GM21528 (cell line): ENCODE data around the gene SPEM1.

ENCODE experiments used
- ATAC-seq: cut with Tn5 transposase; IDR thresholded peaks from one replicate; pipeline ENCODE4 v1.9.1; 2021; ENCODE audit warnings: mild to moderate bottlenecking, moderate library complexity; ENCODE audit not compliant: unreplicated experiment, low FRiP score

Gene SPEM1

GRCh38 chr17:7439462-7440112 lies 19.5 kb downstream of the SPEM1 start, which contains the start of gene FGF11:
Gene FGF11, plus strand, starts transcription at chr17:7439512. Its CDS starts 109 bp downstream, at chr17:7439621.
- ATAC-seq: no peak

DNA sequence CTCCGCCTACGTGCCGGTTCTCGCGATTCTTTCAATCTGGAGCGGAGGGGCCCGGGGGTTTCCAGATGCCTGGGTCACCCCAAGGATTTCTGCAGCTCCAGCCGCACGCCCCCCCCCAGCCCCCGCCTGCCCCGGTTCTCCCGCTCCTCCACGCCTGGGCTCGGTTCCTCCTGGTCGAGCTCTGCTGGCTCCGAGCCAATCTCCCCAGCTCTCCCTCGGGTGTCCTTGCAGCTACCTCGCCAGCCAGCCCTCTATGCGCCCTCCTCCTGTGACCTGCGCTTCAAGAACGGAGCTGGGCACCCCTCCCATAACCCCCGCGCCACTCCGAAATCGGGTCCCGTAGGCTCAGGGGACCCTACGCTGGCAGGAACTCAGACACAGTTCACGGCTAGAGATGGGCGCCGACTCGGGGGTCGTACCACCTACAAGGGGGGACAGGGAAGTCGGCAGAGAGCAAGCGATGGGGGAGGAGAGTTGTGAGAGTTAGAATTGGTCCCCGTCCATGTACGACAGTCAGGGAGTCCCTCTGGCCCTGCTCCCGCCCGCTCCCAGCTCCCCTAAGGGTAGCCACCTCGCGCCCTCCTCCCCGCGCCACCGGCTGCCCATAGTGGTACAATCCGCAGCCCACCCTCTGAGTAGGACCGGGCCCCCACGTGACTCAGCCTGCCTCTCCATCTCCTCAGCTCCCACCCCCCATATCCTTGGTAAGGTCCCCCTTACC lies 20.1 kb downstream of the SPEM1 start:
- no peak for ATAC-seq

DNA sequence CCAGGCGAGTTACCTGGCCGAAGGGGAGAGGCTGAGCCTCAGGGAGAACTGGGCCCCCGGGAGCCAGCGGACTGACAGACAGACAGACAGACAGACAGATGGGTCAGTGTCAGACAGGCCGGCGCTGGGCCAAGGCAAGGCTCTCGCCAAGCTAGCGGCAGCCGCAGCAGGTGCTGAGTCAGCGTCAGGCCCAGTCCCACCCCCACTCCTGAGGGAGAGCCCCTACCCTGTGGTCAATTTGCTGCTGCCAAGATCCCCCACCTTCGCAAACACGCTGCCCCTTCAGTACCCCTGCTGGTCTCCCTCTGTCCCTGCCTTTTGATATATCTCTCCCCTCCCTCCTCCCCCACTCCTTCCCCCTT lies 20.7 kb downstream of the SPEM1 start:
- ATAC-seq: no peak

GRCh38 chr17:7441266-7441665 lies 21.1 kb downstream of the SPEM1 start:
- ATAC-seq: no peak

GRCh38 chr17:7442142-7442541 lies 22.0 kb downstream of the SPEM1 start:
- ATAC-seq: no peak

DNA sequence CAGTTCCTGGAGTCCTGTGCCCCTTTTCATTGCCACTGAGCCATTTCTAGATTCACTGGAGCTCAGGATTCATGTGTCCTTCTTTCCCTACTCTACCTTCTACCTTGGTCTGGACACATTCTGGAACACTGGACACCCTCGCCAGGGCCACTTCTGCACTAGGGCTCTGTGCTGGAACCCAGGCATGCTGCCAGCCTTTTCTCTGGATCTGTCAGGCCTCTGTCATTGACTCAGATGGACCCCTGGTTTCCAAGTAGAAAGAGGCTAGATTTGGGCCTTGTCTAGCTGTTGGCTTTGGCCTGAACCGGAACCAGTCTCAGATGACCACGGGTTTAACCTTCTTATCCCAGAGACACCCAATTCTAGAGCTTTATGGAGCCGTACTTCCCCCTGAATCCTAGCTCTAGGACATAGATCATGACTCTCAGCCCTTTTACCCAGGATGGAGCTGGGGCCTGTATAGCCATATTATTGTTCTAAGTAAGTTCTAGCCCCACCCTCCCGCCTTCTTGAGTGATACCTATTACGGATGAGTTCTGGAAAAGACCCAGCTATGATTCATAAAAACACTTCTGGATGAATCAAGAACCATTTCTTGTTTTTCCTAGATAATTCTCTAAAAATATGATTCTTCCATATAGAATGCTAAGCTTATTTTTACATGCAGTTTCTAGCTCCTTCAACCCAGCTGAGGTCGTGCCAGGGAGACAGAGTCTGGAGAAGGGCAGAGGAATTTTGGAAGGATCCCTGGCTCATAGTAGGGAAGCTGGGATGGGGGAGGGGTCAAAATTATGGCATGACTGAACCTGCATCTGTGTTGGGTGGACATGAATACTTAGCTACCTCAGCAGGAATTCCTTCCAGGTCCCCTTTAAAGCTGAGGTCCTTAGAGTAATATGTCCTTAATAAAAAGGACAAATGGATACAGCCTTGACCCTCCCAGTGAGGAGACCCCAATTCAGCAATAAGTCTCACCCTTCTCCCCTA lies 23.7 kb downstream of the SPEM1 start:
- ATAC-seq: no peak

DNA sequence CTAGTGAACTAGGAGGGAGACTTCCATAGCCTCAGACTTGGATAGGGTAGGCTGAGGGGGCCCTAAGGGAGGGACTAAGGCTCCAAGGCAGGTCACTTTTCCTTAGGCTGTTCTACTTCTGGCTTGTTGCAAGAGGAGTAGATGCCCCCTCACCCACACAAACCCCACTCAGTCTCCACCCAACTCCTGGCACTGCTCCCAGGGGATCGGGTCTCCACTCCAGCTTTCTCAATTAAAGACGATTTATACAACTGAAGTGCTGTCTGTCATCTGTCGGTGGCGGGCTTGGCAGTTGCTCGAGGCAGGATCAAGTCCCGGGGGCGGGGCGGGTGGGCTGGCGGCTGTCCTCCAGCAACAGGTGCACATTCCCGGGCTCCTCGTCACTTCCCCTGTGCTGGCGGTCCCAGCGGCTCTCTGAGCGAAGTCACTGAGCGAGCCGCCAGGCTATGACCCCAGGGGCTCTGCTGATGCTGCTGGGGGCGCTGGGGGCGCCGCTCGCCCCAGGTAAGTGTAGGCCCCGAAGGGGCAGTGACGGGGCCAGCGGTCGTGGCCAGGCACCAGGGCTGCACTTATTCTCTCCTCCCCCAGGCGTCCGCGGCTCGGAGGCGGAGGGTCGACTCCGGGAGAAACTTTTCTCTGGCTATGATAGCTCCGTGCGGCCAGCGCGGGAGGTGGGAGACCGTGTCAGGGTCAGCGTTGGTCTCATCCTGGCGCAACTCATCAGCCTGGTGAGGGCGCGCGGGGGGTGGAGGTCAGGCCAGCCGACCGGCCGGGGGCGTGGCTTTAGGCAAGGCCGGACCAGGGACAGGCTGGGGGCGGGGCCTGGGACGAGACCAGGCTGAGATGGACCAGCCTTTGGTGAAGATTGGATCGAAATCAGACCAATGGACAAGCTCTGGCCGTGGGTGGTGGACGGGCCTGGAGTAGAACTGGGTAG lies 24.8 kb downstream of the SPEM1 start, which contains the start of gene CHRNB1:
Gene CHRNB1 (plus strand): TSS at position 380 of the 937 bp plus-strand sequence. CDS start 67 bp downstream, at position 447.
- no peak for ATAC-seq

GRCh38 chr17:7445619-7445968 lies 25.5 kb downstream of the SPEM1 start:
- no peak for ATAC-seq

DNA sequence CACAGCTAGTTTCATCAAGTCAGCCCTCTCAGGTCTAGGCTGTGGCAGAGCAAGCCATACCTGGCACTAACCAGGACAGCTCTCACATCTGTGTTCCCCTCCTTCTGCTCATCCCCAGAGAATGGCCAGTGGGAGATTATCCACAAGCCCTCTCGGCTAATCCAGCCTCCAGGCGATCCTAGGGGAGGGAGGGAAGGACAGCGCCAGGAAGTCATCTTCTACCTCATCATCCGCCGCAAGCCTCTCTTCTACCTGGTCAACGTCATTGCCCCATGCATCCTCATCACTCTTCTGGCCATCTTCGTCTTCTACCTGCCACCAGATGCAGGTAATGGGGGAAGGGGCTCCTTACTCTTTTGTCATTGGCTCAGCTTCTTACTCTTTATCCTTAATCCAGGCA lies 28.3 kb downstream of the SPEM1 start:
- ATAC-seq: no peak

DNA sequence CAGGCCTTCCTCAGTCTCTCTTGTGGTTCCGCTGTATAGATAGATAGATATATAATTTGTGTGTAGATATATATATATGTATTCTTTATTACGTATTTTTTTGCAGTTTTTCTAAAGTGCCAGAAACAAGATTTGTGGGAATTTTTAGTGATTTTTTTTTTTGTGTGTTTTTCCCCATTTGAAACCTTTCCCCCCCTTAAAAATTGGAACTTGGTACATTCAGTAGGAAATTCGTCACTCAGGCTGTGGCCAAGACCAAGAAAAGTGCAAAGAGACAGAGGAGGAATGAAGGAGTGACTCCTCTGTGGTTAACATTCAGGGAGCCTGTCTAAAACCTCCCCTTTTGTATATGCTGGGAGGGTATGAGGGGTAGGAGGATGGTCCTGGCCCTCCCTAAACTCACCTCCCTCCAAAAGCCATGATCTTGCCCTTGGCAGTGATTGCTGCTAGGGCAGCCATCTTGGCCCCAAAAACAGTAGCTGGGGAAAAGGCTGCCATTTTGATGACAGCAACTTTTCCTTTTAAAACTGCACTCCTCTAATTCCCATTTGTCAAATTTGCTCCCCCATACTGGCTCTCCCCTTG lies 39.9 kb downstream of the SPEM1 start:
- no peak for ATAC-seq

- ATAC-seq: no peak
Measured at GRCh38 chr17:7460850-7461660, 40.9 kb downstream of the SPEM1 start.

DNA sequence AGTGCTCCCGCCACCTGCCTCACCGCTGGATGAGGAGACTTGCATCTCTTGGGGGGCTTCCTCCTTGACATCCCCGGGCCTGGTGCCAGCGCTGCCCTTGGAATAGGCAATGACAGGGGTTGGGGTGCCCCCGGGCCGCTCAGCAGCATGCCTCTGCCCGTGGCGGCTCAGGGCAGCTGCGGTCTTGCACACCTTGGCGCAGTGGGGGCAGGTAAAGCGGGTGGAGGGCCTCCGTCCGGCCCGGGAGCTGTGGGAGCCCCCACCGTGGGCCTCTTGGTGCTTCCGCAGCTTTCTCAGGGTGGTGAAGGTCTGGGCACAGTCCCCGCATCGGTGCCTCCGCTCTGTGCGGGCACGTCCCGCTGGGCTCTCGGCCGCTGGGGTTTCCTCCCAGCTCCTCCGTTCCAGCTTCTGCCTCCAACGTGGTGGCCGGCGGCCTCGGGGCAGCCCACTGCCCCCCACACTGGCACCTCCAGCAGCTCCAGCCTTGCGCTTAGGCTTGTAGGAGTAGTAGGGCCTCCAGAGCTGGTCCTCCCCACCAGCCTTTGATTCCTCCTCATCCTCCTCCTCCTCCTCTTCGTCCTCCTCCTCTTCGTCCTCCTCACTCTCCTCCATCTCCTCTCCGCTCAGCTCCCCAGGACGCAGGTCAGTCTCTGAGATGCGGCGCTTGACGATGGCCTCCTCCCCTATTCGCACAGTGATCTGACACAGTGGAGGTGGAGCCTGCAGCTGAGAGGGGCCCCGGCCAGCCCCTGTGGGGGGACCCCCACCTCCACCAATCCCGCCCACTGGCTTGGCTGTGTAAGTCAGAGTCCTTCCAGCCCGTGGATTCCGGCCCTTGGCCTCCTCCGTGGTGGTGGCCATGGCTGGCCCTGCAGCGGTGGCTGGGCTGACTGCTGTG lies 42.6 kb downstream of the SPEM1 start:
- ATAC-seq: no peak

DNA sequence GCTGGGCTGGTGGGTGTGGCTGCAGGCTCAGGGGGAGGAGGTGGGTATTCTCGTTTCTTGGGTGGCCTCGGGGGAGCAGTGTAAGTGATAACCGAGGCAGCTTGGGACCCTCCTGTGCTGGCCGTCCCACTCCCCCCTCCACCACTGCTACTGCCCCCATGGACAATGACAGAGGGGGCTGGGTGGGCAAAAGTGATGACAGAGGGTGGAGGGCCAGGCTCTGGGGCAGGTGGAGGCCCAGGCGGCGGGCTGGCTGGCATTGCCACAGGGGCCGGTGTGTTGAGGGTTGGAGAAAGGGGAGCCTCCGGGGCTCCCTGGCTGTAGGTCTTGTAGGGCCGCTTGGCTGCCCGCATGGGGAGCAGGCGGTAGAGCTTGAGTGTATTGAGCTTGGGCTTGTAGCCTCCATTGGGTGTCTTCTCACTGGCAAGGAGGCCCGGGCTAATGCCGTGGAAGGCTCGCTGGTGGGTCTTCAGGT lies 43.3 kb downstream of the SPEM1 start:
- ATAC-seq: no peak

- no peak for ATAC-seq
Measured at GRCh38 chr17:7464081-7464480, 44.0 kb downstream of the SPEM1 start.

DNA sequence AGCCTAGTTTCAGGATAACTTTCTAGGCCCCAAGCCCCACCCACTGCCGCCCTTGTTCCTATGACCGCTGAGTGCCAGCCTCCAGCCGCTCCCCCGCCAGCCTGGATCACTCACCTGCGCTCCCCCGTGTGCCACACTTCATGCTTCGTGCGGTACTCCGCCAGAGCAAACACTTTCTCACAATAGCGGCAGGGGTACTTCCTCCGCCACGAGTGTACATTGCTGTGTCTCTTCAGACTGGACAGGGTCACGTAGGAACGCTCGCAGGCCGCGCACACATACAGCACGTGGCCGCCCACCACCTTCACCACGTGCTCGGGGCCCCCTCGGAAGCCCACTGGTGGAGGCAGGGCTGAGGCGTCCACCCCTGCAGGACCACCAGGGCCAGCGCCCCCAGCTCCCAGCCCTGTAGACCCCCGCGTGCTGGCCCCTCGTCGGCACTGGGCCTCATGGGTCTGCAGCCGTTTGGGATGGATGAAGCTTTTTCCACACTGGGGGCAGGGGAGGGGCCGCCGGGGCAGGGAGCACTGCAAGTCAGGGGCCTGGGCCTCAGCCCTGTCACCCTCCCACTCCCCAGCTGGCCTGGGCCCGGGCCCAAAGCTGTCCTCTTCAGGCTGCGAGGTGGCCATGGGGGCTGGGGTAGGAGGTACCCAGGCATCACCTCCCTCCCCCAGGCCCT lies 45.6 kb downstream of the SPEM1 start:
- ATAC-seq: no peak

GRCh38 chr17:7466318-7466638 lies 46.2 kb downstream of the SPEM1 start:
- no peak for ATAC-seq

- no peak for ATAC-seq
Measured at GRCh38 chr17:7466639-7467341, 46.7 kb downstream of the SPEM1 start.
